Measurements from ENCODE around the gene JAML. TPM values are rescaled to one million over a fixed set of nuclear protein-coding genes. Genes with fewer than 3 reads are reported as not detected.

The JAML gene
- total and polyA plus RNA-seq, 2 of the 13 experiments (the other 11 are each of a cell fraction or from before 2014, with no cell fraction given), result 2.0 to 3.3 TPM

DNA sequence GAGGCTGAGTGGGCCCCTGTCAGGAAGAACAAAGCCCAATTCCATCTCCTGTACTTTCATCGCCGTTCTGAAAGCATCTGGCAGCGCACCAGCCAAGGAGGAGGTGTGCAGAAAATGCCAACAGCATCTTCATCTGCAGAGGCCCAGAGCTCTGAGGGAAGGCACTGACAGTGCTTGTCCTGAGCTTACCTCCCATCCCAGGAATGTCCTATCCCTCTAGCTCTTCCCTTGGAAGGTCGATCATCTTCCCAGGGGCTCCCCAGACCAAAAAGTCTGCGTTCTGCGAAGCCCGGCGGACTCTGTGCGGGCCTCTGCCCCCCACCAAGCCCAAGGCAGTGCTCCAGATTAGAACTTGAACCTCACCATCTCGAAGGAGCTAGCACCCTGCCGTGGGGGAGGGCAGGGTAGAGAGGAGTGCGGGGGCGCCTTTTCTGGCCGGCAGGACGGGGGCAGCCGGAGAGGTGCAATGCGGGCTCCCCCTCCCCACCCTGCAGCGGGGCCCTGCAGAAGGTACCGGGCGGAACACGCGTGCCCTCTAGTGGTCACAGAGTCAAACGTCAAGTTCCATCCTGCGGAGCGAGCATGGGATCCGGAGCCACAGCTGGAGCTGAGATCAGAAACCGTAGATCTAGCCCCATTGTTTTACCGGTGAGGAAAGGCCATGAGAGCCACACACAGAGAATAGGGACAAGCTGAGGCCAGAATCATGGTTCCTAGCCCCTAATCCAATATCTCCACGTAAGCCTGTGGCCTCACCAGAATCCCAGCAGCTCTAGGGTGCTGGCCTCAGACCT is 53.3 kb downstream of the JAML start (continued):
- TF ChIP-seq ZNF30 (CRISPR knock-in tag; IDR thresholded peaks at IDR 0.05), result no peak
- TF ChIP-seq ZNF615 (CRISPR knock-in tag; IDR thresholded peaks at IDR 0.05; ENCODE audit: borderline replicate concordance), result no peak
- no peak for TF ChIP-seq HOXA9 (CRISPR knock-in tag; IDR thresholded peaks at IDR 0.05; ENCODE audit: borderline replicate concordance)
- 0 out of 2 replicates have a peak, but pooled peaks have one; percentile 22 for TF ChIP-seq ZNF550 (CRISPR knock-in tag; IDR thresholded peaks at IDR 0.05; ENCODE audit: borderline replicate concordance)
- no peak for TF ChIP-seq SIX1 (CRISPR knock-in tag; IDR thresholded peaks at IDR 0.05; ENCODE audit: borderline replicate concordance)
- TF ChIP-seq ZNF264 (CRISPR knock-in tag; IDR thresholded peaks at IDR 0.05), result no peak
- TF ChIP-seq CREB3 (CRISPR knock-in tag; IDR thresholded peaks at IDR 0.05), result no peak
- TF ChIP-seq IRX3 (CRISPR knock-in tag; IDR thresholded peaks at IDR 0.05; ENCODE audit: borderline replicate concordance, low read depth), result no peak
- no peak for TF ChIP-seq CREM (IDR thresholded peaks at IDR 0.05)
- no peak for TF ChIP-seq CREM (CRISPR knock-in tag; IDR thresholded peaks at IDR 0.05)
- TF ChIP-seq DRAP1 (CRISPR knock-in tag; IDR thresholded peaks at IDR 0.05), result no peak
- TF ChIP-seq ZEB1 (IDR thresholded peaks at IDR 0.05; ENCODE audit: insufficient replicate concordance, low read depth), result no peak
- TF ChIP-seq SOX13 (IDR thresholded peaks at IDR 0.05), result no peak
- TF ChIP-seq SOX13 (CRISPR knock-in tag; conservative IDR thresholded peaks at IDR 0.05 in 1 of 2, IDR thresholded peaks at IDR 0.05 in 1 of 2), result no peak
- TF ChIP-seq XRCC5 (optimal IDR thresholded peaks at IDR 0.05; ENCODE audit: low read length), result peak; percentile 75
- TF ChIP-seq BHLHE40 (IDR thresholded peaks at IDR 0.05; ENCODE audit: low read length), result no peak
- TF ChIP-seq MNT (IDR thresholded peaks at IDR 0.05), result no peak
- no peak for TF ChIP-seq CAMTA2 (CRISPR knock-in tag; IDR thresholded peaks at IDR 0.05; ENCODE audit: borderline replicate concordance)
- TF ChIP-seq, protein P1, sequence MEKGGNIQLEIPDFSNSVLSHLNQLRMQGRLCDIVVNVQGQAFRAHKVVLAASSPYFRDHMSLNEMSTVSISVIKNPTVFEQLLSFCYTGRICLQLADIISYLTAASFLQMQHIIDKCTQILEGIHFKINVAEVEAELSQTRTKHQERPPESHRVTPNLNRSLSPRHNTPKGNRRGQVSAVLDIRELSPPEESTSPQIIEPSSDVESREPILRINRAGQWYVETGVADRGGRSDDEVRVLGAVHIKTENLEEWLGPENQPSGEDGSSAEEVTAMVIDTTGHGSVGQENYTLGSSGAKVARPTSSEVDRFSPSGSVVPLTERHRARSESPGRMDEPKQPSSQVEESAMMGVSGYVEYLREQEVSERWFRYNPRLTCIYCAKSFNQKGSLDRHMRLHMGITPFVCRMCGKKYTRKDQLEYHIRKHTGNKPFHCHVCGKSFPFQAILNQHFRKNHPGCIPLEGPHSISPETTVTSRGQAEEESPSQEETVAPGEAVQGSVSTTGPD (CRISPR knock-in tag; IDR thresholded peaks at IDR 0.05), result no peak
- no peak for TF ChIP-seq SIN3A (IDR thresholded peaks at IDR 0.05; ENCODE audit: borderline replicate concordance, low read depth, low read length)
- no peak for TF ChIP-seq ZBTB2 (CRISPR knock-in tag; IDR thresholded peaks at IDR 0.05; ENCODE audit: low read depth)
- no peak for TF ChIP-seq HMGA1 (CRISPR knock-in tag; conservative IDR thresholded peaks at IDR 0.05)
- TF ChIP-seq SATB2 (CRISPR knock-in tag; IDR thresholded peaks at IDR 0.05), result no peak
- TF ChIP-seq MYC (CRISPR knock-in tag; IDR thresholded peaks at IDR 0.05; ENCODE audit: borderline replicate concordance), result peak; percentile 33; the same call in 1 of the 2 replicates
- 0 out of 2 replicates have a peak, but pooled peaks have one; percentile 25 for TF ChIP-seq SOX5 (CRISPR knock-in tag; IDR thresholded peaks at IDR 0.05; ENCODE audit: borderline replicate concordance)
